HEK293 (cell line): ENCODE results near the gene FYTTD1.

Source experiments
- CTCF ChIP-seq: fragments of 450-650 bp; formaldehyde crosslinking; IDR thresholded peaks from 2 replicates; pipeline ENCODE4 v1.5.1; 2016; ENCODE audit warnings: missing biosample characterization, missing genetic modification characterization
- TCF7L2 ChIP-seq: IDR thresholded peaks from 2 replicates; pipeline ENCODE4 v1.6.1; 2011; ENCODE audit warnings: low read depth, mild to moderate bottlenecking, inconsistent platforms, low read length, moderate library complexity, borderline replicate concordance
- YY1 ChIP-seq: fragments of 450-650 bp; formaldehyde crosslinking; IDR thresholded peaks from 2 replicates; pipeline ENCODE4 v1.5.1; 2018; ENCODE audit warnings: missing biosample characterization, missing genetic modification characterization
- ZBTB1 ChIP-seq: fragments of 450-650 bp; formaldehyde crosslinking; IDR thresholded peaks from 2 replicates; pipeline ENCODE4 v1.5.1; 2016; ENCODE audit warnings: missing biosample characterization, missing genetic modification characterization
- ZBTB49 ChIP-seq: fragments of 450-650 bp; formaldehyde crosslinking; IDR thresholded peaks from 2 replicates; pipeline ENCODE4 v1.5.1; 2016; ENCODE audit warnings: missing biosample characterization, missing genetic modification characterization, low read depth
- ZNF138 ChIP-seq: fragments of 450-650 bp; formaldehyde crosslinking; IDR thresholded peaks from 2 replicates; pipeline ENCODE4 v1.5.1; 2016; ENCODE audit warnings: missing biosample characterization, missing genetic modification characterization, borderline replicate concordance
- ZNF211 ChIP-seq: fragments of 450-650 bp; formaldehyde crosslinking; IDR thresholded peaks from 2 replicates; pipeline ENCODE4 v1.5.1; 2016; ENCODE audit warnings: low read depth, missing biosample characterization, missing genetic modification characterization

- TF ChIP-seq ZNF211 (tag by site-specific recombination), result no peak
- no peak for TF ChIP-seq ZBTB1 (tag by site-specific recombination)
- TF ChIP-seq YY1 (tag by site-specific recombination), result no peak
- no peak for TF ChIP-seq ZBTB49 (tag by site-specific recombination)
- TF ChIP-seq ZNF138 (tag by site-specific recombination), result no peak
- TF ChIP-seq CTCF, result peak; percentile 35; the same call in 1 of the 2 replicates
- no peak for TF ChIP-seq TCF7L2
Measured at GRCh38 chr3:197749601-197750395, at the start of gene FYTTD1.
